ENCODE data around the gene HRH1.

DNA sequence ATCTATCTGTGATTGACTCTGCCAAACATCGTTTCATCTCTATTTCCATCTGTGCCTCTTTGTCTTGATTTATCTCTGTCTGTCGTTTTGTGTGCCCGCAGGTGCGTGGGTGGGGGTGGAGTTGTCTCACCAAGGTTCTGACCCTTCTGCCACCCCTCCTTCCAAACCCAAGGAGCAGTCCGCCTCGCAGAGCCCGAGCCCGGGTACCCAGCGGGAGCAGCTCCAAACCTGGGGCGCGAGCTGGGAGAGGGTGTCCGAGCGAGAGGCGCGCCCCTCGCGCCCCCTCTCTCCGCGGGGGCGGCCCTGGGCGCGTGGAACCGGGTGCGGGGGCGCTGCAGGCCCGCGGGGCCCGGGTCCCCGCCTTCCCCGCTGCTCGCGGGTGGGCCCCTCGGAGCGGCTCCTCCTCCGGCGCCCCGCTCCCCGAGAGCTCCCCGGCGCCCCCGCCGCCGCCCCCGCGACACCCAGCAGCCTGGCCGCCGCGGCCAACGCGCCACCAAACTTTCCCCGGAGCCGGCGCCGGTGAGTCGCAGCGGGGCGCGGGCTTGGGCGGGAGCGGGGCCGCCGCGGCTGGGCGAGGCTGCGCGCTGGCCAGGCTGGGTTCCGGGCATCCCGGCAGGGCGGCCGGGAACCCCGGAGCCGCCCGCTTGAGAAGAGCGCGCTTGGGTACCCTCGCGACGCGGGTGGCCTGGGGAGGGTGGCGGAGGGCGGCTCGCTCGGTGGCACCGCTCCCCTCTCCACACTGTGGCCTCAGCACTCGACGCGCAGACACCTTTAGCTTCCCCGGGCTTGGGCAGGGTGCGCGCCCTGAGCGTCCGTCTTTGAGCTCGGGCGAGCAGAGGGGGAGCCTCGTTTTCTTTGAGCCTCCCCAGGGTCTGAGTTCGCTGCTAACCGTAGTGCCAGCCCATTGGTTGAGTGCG lies at the start of gene HRH1:
- TF ChIP-seq SUZ12 (IDR thresholded peaks at IDR 0.05) = no peak
- no peak for TF ChIP-seq ZNF384 (IDR thresholded peaks at IDR 0.05)
- TF ChIP-seq TARDBP (IDR thresholded peaks at IDR 0.05) = no peak
- TF ChIP-seq, protein P1, sequence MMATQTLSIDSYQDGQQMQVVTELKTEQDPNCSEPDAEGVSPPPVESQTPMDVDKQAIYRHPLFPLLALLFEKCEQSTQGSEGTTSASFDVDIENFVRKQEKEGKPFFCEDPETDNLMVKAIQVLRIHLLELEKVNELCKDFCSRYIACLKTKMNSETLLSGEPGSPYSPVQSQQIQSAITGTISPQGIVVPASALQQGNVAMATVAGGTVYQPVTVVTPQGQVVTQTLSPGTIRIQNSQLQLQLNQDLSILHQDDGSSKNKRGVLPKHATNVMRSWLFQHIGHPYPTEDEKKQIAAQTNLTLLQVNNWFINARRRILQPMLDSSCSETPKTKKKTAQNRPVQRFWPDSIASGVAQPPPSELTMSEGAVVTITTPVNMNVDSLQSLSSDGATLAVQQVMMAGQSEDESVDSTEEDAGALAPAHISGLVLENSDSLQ (IDR thresholded peaks at IDR 0.05) = no peak
- no peak for TF ChIP-seq FOXA1 (IDR thresholded peaks at IDR 0.05)
- no peak for TF ChIP-seq SP1 (IDR thresholded peaks at IDR 0.05)
- no peak for TF ChIP-seq HDGF (IDR thresholded peaks at IDR 0.05; ENCODE audit: borderline replicate concordance)
- no peak for TF ChIP-seq BHLHE40 (IDR thresholded peaks at IDR 0.05; ENCODE audit: borderline replicate concordance)
- no peak for TF ChIP-seq ARNT (IDR thresholded peaks at IDR 0.05)
- peak; percentile 48 for TF ChIP-seq L3MBTL2 (conservative IDR thresholded peaks at IDR 0.05)
- no peak for TF ChIP-seq CTBP1 (IDR thresholded peaks at IDR 0.05; ENCODE audit: borderline replicate concordance)

Measured in HEK293T (cell line).